ENCODE data around the gene TACR2.

DNA sequence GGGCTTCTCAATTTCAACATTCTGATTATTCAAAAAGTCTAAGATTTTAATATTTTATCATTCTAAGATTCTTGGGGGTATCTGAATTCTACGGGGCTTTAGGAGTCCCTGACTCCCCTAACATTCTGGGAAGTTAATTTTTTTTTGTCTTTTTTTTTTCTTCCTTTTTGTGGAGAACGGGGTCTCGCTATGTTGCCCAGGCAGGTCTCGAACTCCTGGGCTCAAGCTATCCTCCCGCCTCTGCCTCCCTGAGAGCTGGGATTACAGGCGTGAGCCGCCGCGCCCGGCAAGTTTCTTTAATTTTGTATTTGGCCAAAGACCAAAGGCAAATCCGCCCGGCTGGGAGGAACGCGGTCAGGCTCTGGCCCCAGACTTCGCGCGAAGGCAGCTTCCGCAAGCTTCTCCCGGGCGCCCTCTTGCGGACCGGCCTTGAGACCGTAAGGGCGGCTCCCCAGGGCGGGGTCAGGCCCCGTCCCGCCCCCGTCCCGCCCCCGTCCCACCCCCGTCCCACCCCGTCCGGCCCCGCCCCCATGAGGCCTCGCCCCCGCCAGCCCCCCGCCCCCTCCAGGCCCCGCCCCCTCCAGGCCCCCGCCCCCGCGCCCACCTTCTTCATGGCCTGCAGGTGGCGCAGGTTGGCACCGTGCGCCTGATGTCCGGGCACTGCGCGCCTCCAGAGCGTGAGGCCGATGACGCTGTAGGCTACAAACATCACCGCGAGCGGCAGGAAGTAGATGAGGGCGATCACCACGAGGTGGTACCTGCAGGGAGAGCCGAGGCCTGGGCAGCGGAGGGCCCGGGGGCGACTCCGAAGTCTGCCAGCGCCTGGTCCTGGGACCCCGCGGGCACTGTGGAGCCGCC lies 8.2 kb downstream of the TACR2 start:
- TF ChIP-seq CTCF (IDR thresholded peaks at IDR 0.05): peak; percentile 93
- TF ChIP-seq REST (IDR thresholded peaks at IDR 0.05; ENCODE audit: insufficient read depth in 1 of 2, low read depth in 2 of 2, low read length in 1 of 2): no peak
- peak; percentile 67; the same call in 1 of the 2 replicates for TF ChIP-seq POLR2AphosphoS5 (IDR thresholded peaks at IDR 0.05; ENCODE audit: low read depth, low read length)
- TF ChIP-seq TCF7L2 (IDR thresholded peaks at IDR 0.05; ENCODE audit: low read depth, low read length): 0 out of 2 replicates have a peak, but pooled peaks have one; percentile 26

Data from Panc1 (cell line).